HG02571 (cell line): ENCODE measurements around the gene PHACTR1.

Source experiments
- ATAC-seq: cut with Tn5 transposase; IDR thresholded peaks from one replicate; pipeline ENCODE4 v1.9.1; 2021; ENCODE audit warnings: mild to moderate bottlenecking, moderate library complexity; ENCODE audit not compliant: unreplicated experiment

The PHACTR1 gene

DNA sequence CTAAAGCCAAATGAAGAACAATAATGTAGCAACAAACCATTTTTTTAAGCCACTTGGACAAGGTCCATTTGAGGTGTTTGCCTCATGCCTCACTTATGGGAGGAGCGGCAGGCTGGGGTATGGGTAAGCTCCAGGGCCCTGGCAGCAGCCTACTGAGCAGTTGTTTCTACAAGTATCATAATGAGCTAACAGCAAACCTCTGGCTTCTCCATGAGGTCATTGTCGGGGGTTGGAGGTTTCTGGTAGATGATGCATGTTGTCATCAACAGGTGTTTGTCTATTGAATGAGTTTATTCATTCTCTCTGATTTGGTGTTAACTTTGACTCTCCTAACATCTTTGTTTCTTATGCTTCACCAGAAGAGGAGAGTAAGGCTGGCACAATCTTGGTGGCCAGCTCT lies 461.1 kb downstream of the PHACTR1 start:
- no peak for ATAC-seq

- ATAC-seq = no peak
Observed at GRCh38 chr6:13178107-13178506, 461.5 kb downstream of the PHACTR1 start.

DNA sequence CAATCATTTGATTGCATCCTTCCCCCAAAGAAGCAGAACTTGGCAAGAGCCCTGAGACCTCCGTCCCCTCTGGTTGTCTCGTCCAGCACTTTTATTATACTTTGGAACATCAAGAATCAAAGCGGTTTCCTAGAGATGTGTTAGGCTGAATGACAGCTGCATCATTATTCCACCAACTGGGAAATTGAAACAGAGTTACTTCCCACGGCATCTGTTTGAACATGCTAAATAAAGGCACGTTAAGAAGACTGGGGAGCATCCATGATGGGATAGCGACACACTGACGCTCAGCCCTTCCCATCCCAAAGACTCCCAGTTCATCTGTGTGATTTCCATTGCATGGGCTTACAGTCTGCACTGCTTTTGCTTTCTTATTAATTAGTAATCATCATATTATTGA lies 464.0 kb downstream of the PHACTR1 start:
- no peak for ATAC-seq

- ATAC-seq = no peak
Observed at GRCh38 chr6:13181393-13181792, 464.8 kb downstream of the PHACTR1 start.

GRCh38 chr6:13183415-13184088 lies 467.0 kb downstream of the PHACTR1 start:
- ATAC-seq = no peak

GRCh38 chr6:13184089-13184468 lies 467.5 kb downstream of the PHACTR1 start:
- ATAC-seq = no peak

DNA sequence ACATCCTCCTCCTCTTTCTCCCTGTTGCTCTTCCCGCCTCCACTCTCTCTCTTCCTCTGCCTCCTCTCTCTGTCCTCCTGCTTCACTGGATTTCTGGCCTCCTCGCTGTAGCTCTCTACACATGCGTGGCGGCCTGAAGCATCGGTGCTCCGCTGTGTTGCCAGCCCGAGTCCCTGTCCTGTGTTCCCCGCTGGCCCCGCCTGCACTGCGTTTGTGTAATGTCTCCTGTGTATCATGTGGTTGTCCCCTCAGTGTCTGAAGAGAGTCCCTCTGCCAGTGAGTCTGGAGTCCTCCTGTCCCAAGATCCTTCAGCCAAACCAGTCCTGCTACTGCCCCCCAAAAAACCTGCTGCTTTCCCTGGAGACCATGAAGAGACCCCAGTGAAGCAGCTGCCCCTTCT lies 468.0 kb downstream of the PHACTR1 start:
- ATAC-seq = no peak

DNA sequence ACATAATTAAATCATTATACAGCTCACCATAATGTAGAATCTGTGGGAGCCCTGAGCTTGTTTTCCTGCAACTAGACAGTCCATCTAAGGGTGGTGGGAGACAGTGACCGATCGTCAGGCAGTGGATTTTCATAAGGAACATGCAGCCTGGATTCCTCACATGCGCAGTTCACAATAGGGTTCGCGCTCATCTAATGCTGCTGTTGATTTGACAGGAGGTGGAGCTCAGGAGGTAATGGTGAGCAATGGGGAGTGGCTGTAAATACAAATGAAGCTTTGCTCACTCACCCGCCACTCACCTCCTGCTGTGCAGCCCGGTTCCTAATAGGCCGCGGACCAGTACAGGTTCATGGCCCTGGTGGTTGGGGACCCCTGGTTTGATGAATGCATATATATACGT lies 470.3 kb downstream of the PHACTR1 start:
- no peak for ATAC-seq

DNA sequence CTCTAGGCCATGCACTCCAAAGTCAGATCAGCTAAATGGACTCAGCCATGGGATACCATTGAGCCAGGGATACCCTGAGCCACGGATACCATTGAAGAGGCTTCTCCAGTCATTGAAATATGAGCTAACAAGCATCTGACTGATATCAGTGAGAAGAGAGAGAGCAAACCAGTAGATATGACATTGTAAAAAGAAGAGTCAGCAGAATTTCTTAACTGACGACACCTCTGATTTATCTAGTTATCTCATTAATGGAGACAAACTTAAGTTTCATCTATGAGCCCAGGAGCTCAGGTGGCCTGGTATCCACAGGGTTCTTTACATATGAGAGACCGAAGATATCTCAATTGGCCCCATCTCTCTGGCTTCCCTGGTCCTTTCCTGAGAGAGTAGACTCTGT lies 471.1 kb downstream of the PHACTR1 start:
- ATAC-seq = no peak

GRCh38 chr6:13188306-13188705 lies 471.7 kb downstream of the PHACTR1 start:
- ATAC-seq = no peak

GRCh38 chr6:13189710-13190109 lies 473.1 kb downstream of the PHACTR1 start:
- no peak for ATAC-seq

- no peak for ATAC-seq
Observed at GRCh38 chr6:13190376-13190775, 473.8 kb downstream of the PHACTR1 start.

GRCh38 chr6:13191461-13191860 lies 474.9 kb downstream of the PHACTR1 start:
- ATAC-seq = no peak

GRCh38 chr6:13194852-13195251 lies 478.3 kb downstream of the PHACTR1 start:
- ATAC-seq = no peak

DNA sequence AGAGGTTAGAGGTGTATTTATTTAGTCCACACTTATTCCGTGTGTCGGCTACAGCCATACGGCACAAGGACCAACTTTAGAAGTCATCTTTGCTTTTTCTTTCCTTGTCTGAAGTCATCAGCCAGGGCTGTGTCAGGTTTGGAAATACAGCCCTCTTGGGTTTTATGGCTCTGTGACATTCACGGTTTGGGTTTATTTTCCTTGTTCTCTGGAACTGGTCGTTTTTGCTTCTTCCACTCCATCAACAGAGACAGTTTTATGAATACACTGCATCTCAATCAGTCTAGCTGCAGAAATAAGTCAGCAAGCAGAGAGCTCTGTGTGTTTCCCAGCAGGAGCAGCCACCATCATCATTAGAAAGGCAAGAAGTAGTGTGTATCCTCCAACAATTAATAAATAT lies 479.2 kb downstream of the PHACTR1 start:
- no peak for ATAC-seq

GRCh38 chr6:13198168-13198567 lies 481.6 kb downstream of the PHACTR1 start:
- ATAC-seq = no peak

GRCh38 chr6:13201336-13201735 lies 484.8 kb downstream of the PHACTR1 start:
- no peak for ATAC-seq

GRCh38 chr6:13203145-13203544 lies 486.6 kb downstream of the PHACTR1 start:
- ATAC-seq = no peak

DNA sequence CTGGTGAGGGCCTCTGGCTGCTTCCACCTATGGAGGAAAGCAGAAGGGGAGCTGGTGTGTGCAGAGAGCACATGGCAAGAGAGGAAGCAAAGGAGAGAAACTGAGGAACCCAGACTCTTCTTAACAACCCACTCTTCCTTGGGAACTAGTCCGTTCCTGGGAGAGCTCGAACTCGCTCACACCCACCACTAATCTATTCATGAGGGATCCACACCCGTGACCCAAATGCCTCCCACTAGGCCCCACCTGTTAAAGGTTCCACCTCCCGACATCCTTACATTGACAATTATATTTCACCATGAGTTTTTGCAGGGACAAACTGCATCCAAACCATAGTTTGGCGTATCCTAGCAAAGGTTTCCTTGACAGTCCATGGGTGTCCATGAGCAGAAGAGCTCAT lies 488.5 kb downstream of the PHACTR1 start:
- no peak for ATAC-seq

GRCh38 chr6:13212096-13212495 lies 495.5 kb downstream of the PHACTR1 start:
- ATAC-seq = no peak

DNA sequence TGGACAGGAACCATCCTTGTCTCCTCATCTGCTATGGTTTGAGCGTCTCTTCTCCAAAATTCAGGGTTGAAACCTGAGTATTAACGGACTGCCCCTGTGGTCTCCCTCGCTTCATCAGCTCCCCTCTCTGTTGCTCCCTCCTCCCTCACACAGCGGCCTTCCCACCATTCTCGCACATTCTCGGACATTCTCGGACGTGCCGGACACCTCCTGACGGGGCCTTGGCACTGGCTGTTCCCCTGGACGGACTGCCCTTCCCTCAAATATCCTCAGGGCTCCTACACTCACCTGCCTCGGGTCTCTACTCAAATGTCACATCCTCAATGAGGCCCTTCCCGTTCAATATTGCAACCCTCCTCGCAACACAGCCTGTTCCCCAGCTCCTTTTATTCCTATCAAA lies 496.0 kb downstream of the PHACTR1 start:
- ATAC-seq = no peak

DNA sequence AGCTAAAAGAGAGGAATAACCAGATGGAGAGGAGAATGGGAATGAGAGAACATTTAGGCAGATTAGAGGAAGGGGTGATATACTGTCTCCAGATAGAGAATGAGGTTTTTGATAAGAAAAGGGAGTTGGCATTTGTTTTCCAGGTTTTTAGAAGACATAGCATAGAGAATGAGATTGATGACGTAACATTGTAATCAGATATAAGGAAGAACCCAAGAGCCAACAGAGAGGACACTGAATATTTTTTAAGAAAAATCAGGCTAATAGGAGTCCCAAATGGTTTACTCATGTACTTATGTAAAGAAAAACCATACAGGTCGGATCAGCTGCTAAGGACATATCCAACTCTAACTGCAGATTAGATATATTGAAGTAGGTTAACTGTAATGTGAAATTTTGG lies 498.8 kb downstream of the PHACTR1 start:
- ATAC-seq = no peak

DNA sequence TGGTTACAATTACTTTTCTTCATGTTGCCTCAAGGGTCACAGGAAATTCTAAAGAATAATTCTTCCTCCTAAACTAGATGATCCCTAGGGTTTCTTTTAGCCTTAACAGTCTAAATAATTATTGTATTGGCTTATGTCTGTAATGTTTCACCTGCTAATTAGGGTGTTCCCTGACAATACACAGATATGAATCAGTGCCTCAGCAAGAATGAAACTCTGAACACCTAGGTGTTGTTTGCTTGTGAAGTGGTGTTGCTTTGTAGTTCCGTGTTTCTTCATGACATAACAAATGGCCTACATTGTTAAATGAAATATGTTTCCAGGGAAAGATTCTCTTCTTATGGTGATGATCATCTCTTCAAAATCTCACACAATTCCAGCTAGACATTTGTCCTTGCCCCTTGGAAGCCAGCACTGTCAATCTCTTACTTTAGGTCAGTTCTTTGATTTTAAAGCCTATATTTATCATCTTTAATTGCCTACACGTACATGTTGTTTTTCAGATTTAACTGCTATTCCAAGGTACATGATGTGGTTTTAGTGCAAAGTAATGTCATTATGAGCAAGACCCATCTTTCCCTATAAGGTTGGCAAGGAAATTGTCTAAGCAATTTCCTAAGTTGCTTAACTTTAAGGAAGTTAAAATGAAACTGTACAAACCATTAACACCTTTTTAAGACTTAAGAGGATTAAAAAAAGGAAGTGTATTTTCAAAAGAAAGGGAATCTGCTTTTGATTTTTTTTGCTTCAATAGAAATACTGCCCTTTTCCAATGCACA lies 499.9 kb downstream of the PHACTR1 start:
- no peak for ATAC-seq
